ENCODE data around the gene PHLDA3. TPM values are rescaled to one million over a fixed set of nuclear protein-coding genes. Genes with fewer than 3 reads are reported as not detected.

The PHLDA3 gene
- total and polyA plus RNA-seq, 2 of the 13 experiments (the other 11 are each of a cell fraction or from before 2014, with no cell fraction given): 16.7 to 33.6 TPM

GRCh38 chr1:201447903-201448871 lies 20.8 kb downstream of the PHLDA3 start (continued):
- no peak for TF ChIP-seq RFXAP (CRISPR knock-in tag; IDR thresholded peaks at IDR 0.05; ENCODE audit: borderline replicate concordance)
- no peak for TF ChIP-seq ZNF83 (CRISPR knock-in tag; IDR thresholded peaks at IDR 0.05; ENCODE audit: borderline replicate concordance)
- TF ChIP-seq HOXA7 (CRISPR knock-in tag; IDR thresholded peaks at IDR 0.05): no peak
- TF ChIP-seq ZNF430 (CRISPR knock-in tag; IDR thresholded peaks at IDR 0.05): no peak
- no peak for TF ChIP-seq KAT8 (CRISPR knock-in tag; IDR thresholded peaks at IDR 0.05)
- no peak for TF ChIP-seq ZNF607 (CRISPR knock-in tag; IDR thresholded peaks at IDR 0.05; ENCODE audit: borderline replicate concordance)
- no peak for TF ChIP-seq FOXK2 (IDR thresholded peaks at IDR 0.05)

- Histone ChIP-seq H3K9ac (ENCODE audit: insufficient read depth, low read depth, low read length) (no peak overlapping the region), H3K27me3 (ENCODE audit: control insufficient read depth in 1 of 2, insufficient read depth in 2 of 2, low read length in 2 of 2) (peaks cover 1 to 9% of the 10 kb centered on the region in 2 experiments; a peak in 2 of 5 replicates), H3K9me3 (ENCODE audit: low read length) (no peaks in the 10 kb centered on the region), H4K20me1 (ENCODE audit: insufficient read depth, low read length) (no peaks in the 10 kb centered on the region), H3K4me2 (ENCODE audit: low read depth, low read length) (no peak overlapping the region), H3K27ac (ENCODE audit: extremely low read length, insufficient read depth, low read length) (no peak overlapping the region), H3K79me2 (ENCODE audit: insufficient read depth, low read length) (no peaks in the 10 kb centered on the region), H3K4me1 (ENCODE audit: insufficient read depth, low read length) (peaks cover 25% of the 10 kb centered on the region), H3K36me3 (replicated peaks in 1 of 2; ENCODE audit: control insufficient read depth in 1 of 2, insufficient read depth in 2 of 2, low read length in 2 of 2) (no peaks in the 10 kb centered on the region), H3K4me3 (replicated peaks in 1 of 3; ENCODE audit: insufficient read depth in 1 of 3, low read depth in 2 of 3, low read length in 3 of 3) (no peak overlapping the region), H2AFZ (ENCODE audit: low read length) (no peak overlapping the region)
- intact Hi-C loops (cut with micrococcal nuclease; ENCODE audit: unreplicated experiment): no loop called here
- WGBS (ENCODE audit: low lambda C conversion rate): 45% methylated on average over 6 of the region's 6 CpGs
- ATAC-seq: no peak
- BruUV-seq (replicated peaks): no TSS peak
- in situ Hi-C loops (cut with HindIII; ENCODE audit: extremely low pct_ligation_motif_present, low pct_unique_long_range_greater_than_20kb): loop anchor here (5.0 kb wide), 1 partner anchor 67 kb away; no protein-coding TSS in a partner anchor
- ChIA-PET CTCF (ENCODE audit: low intra/inter-chr PET ratio, low total read pairs) (no interaction called here), POLR2A (no interaction called here)
- no peak for TF ChIP-seq ZNF3 (CRISPR knock-in tag; IDR thresholded peaks at IDR 0.05)
- FAIRE-seq: no peak
- no peak for DNase-seq (ENCODE audit: low spot score)
Observed at GRCh38 chr1:201445310-201445709, 23.7 kb downstream of the PHLDA3 start.
